Psoas muscle (tissue), 8 donors: ENCODE measurements around the gene PPP1R11. TPM values are rescaled to one million over a fixed set of nuclear protein-coding genes. Genes with fewer than 3 reads are reported as not detected.

Experiments
- ATAC-seq, 4 donors: fragments of 200-7000 bp; cut with Tn5 transposase; one replicate each; pipeline ENCODE4 v1.9.1; 2020; ENCODE audit warnings: moderate library complexity in 3 of 4, mild to moderate bottlenecking in 2 of 4
- DNase-seq, 2 donors: peaks; one replicate each; pipeline ENCODE4 v3.0.0-alpha.2; 2020
- H3K27ac ChIP-seq: fragments of 200-600 bp; one replicate; pipeline ENCODE4 v1.8.0; 2022
- H3K27me3 ChIP-seq, 3 donors: fragments of 200-600 bp in 1 of 3; one replicate each; pipeline versions ENCODE4 v1.6.1 to v1.8.0; 2013 to 2022; ENCODE audit warnings: low read length in 2 of 3, mild to moderate bottlenecking in 2 of 3, moderate library complexity in 1 of 3; ENCODE audit not compliant: insufficient read depth in 3 of 3
- H3K36me3 ChIP-seq, 2 donors: fragments of 200-600 bp in 1 of 2; one replicate each; pipeline versions ENCODE4 v1.6.1 to v1.8.0; 2013 to 2022; ENCODE audit warnings: low read depth in 1 of 2, mild to moderate bottlenecking in 1 of 2, moderate library complexity in 1 of 2; ENCODE audit not compliant: insufficient read depth in 1 of 2
- H3K4me1 ChIP-seq: fragments of 200-600 bp; one replicate; pipeline ENCODE4 v1.8.0; 2022
- H3K4me3 ChIP-seq: fragments of 200-600 bp; one replicate; pipeline ENCODE4 v1.8.0; 2022; ENCODE audit warnings: mild to moderate bottlenecking
- H3K9me3 ChIP-seq: fragments of 200-600 bp; one replicate; pipeline ENCODE4 v1.8.0; 2022
- CTCF ChIP-seq: fragments of 200-600 bp; IDR thresholded peaks from one replicate; pipeline ENCODE4 v1.8.0; 2022; ENCODE audit warnings: antibody characterized with exemption
- WGBS, 3 donors: extraction: QIAGEN DNeasy Blood & Tissue Kit; methylation state at CpG; one replicate each; pipeline versions ENCODE4 v1.1.6 to v1.1.7; 2013; 5-methylcytosine and 5-hydroxymethylcytosine counted together
- intact Hi-C, 2 donors: fragments of 100-400 bp; cut with DNase I; formaldehyde crosslinking; loops; one replicate each; pipeline versions ENCODE4 v1.11.0 to v1.14.2; 2022
- polyA plus RNA-seq, 3 donors: library from polyadenylated mRNA; stranded (reverse); fragments of 200-250 nt; gene quantifications; one replicate each; pipeline ENCODE4 v1.2.3, GENCODE V29; 2013
- total RNA-seq, 4 donors: library from RNA; stranded (reverse); fragmentation: NEBNext Ultra II Directional in 2 of 4; extraction: Animal tissue kit (Norgen Biotek cat#: 25700) in 2 of 4; gene quantifications; one replicate each; pipeline versions ENCODE4 v1.2.1 to v1.2.4, GENCODE V29; 2021 to 2023
- donor health status: healthy with polysubstance abuse.
- donor health status: DM: no; HTN: no; CAD: no; lungs with moderate emphysema.
- donor health status: Bipolar disorder and iron deficiency.
- donor health status: healthy.
- donor health status: DM: yes; HTN: yes; CAD: no.
- donor health status: DM: no; HTN: no; CAD: no.
- donor health status: DM: no; HTN: no; CAD: no.
- donor health status: DM: yes; HTN: yes; CAD: no.

The PPP1R11 gene
- total and polyA plus RNA-seq, 7 donors = 31.9 to 81.2 (median 48.5) TPM

- Histone ChIP-seq H3K27ac (no peak overlapping the region), H3K36me3 (no peaks in the 10 kb centered on the region), H3K4me1 (peaks cover 8% of the 10 kb centered on the region), H3K9me3 (no peaks in the 10 kb centered on the region), H3K27me3 (peaks cover 0 to 80% (median 30%) of the 10 kb centered on the region in 3 donors), H3K4me3 (peak overlapping the region; percentile 46)
- TF ChIP-seq CTCF = peak; percentile 10
- DNase-seq (no peak), ATAC-seq (no peak)
- WGBS, 3 donors = 28 to 32% (median 31%) methylated on average over 21 to 22 of the region's 22 CpGs
- intact Hi-C loops = no loop called here
Observed at GRCh38 chr6:30075790-30076732, 9.1 kb downstream of the PPP1R11 start.

GRCh38 chr6:30077218-30077617, 10.2 kb downstream of the PPP1R11 start:
- no peak for TF ChIP-seq CTCF
- 59 to 65% (median 62%) methylated on average over 4 of the region's 4 CpGs for WGBS, 3 donors
- H3K36me3 ChIP-seq = no peaks in the 10 kb centered on the region
- H3K27ac ChIP-seq = no peak overlapping the region
- intact Hi-C loops = no loop called here
- H3K4me1 ChIP-seq = peaks cover 8% of the 10 kb centered on the region
- peaks cover 0 to 69% (median 28%) of the 10 kb centered on the region in 3 donors for H3K27me3 ChIP-seq
- no peaks in the 10 kb centered on the region for H3K9me3 ChIP-seq
- H3K4me3 ChIP-seq = no peak overlapping the region
- DNase-seq (no peak), ATAC-seq (no peak)

GRCh38 chr6:30087876-30088275, 20.9 kb downstream of the PPP1R11 start:
- no peaks in the 10 kb centered on the region for H3K36me3 ChIP-seq
- 58 to 71% (median 65%) methylated on average over 5 of the region's 5 CpGs for WGBS, 3 donors
- no peak for TF ChIP-seq CTCF
- H3K27me3 ChIP-seq = peaks cover 3 to 36% (median 5%) of the 10 kb centered on the region in 3 donors
- no peaks in the 10 kb centered on the region for H3K4me1 ChIP-seq
- no peak overlapping the region for H3K4me3 ChIP-seq
- H3K9me3 ChIP-seq = no peaks in the 10 kb centered on the region
- no peak overlapping the region for H3K27ac ChIP-seq
- intact Hi-C loops = no loop called here
- ATAC-seq (no peak), DNase-seq (no peak)

GRCh38 chr6:30091577-30092381, 24.8 kb downstream of the PPP1R11 start:
- intact Hi-C loops = no loop called here
- DNase-seq (peak in 1 of 2 donors; percentile 33), ATAC-seq (peak in 1 of 4 donors; percentile 34)
- no peaks in the 10 kb centered on the region for H3K4me1 ChIP-seq
- H3K9me3 ChIP-seq = no peaks in the 10 kb centered on the region
- H3K4me3 ChIP-seq = no peak overlapping the region
- no peak overlapping the region for H3K27ac ChIP-seq
- peaks cover 3 to 58% (median 5%) of the 10 kb centered on the region in 3 donors for H3K27me3 ChIP-seq
- no peaks in the 10 kb centered on the region for H3K36me3 ChIP-seq
- 27 to 30% (median 30%) methylated on average over 11 of the region's 11 CpGs for WGBS, 3 donors
- no peak for TF ChIP-seq CTCF
